ENCODE results near the gene CST7.
"Not testable (repeated sequence)": the region's sequence is repeated elsewhere in the genome, so short reads cannot be mapped to it uniquely, and the experiment has no call there.

CST7 gene

DNA sequence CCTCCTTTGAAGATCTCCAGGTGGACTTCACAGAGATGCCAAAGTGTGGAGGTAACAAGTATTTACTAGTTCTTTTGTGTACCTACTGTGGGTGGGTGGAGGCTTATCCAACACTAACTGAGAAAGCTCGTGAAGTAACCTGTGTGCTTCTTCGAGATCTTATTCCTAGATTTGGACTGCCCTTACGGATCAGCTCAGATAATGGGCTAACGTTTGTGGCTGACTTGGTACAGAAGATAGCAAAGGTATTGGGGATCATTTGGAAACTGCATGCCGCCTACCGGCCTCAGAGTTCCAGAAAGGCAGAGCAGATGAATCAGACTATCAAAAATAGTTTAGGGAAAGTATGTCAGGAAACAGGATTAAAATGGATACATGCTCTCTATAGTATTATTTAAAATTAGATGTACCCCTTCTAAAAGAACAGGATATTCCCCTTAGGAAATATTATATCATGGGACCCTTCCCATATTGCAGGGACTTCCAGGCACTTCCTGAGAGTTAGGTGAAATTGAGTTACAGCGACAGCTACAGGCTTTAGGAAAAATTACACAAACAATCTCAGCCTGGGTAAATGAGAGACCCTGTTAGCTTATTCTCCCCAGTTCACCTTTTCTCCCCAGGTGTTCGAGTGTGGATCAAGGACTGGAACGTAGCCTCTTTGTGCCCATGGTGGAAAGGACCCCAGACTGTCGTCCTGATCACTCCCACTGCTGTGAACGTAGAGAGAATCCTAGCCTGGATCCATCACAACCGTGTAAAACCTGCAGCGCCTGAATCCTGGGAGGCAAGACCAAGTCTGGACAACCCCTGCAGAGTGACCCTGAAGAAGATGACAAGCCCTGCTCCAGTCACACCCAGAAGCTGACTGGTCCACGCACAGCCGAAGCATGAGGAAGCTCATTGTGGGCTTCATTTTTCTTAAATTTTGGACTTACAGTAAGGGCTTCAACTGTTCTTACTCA lies 18.1 kb upstream of the CST7 start:
- not testable (repeated sequence) for H3K4me1 ChIP-seq (ENCODE audit: control insufficient read depth, insufficient read depth, low read length); H3K36me3 ChIP-seq (ENCODE audit: control insufficient read depth, insufficient read depth, low read length); H3K27me3 ChIP-seq (ENCODE audit: control insufficient read depth, insufficient read depth, low read length); H3K27ac ChIP-seq (ENCODE audit: low read depth, low read length); H3K9ac ChIP-seq (ENCODE audit: low read length); H3K9me3 ChIP-seq (ENCODE audit: control insufficient read depth, insufficient read depth, low read depth, low read length); H3K4me3 ChIP-seq (ENCODE audit: low read depth, low read length)

GRCh38 chr20:24931893-24932292 lies 17.2 kb upstream of the CST7 start:
- H3K27me3 ChIP-seq (ENCODE audit: control insufficient read depth, insufficient read depth, low read length); H3K4me3 ChIP-seq (ENCODE audit: low read depth, low read length); H3K36me3 ChIP-seq (ENCODE audit: control insufficient read depth, insufficient read depth, low read length); H3K9ac ChIP-seq (ENCODE audit: low read length); H3K27ac ChIP-seq (ENCODE audit: low read depth, low read length); H3K4me1 ChIP-seq (ENCODE audit: control insufficient read depth, insufficient read depth, low read length): not testable (repeated sequence)
- H3K9me3 ChIP-seq (ENCODE audit: control insufficient read depth, insufficient read depth, low read depth, low read length): peaks cover 12% of the 10 kb centered on the region

DNA sequence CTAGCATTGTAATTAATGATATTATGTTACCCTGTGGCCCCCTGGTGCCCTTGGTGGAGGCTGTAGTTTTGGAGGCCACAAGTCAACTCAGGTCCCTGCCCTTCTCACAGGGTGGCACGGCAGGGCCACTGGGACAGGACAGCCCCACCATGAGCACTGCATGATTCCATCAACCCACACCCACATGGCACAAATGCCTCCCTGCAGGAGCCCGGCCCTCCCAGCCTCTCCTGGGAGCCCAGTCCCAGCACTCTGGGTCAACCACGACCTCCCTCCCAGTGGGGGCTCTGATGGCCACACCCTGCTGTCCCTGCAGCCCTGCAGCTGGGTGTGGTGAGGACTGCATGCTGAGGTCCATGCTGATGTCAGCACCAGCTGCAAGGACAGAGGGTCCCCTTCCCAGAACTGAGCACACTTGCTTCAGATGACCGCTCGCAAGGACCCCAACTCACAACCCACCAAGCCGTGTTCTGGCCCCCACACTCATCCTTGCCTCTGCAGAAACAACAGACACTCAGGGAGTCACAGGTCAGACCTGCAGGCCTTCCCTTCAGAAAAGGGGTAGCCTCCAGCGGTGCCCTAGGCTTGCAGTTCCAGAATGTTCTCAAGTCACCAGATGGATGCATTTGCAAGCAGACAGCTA lies 15.7 kb upstream of the CST7 start:
- Histone ChIP-seq H3K4me3 (ENCODE audit: low read depth, low read length) (no peak overlapping the region), H3K9me3 (ENCODE audit: control insufficient read depth, insufficient read depth, low read depth, low read length) (peaks cover 12% of the 10 kb centered on the region), H3K9ac (ENCODE audit: low read length) (no peak overlapping the region), H3K27me3 (ENCODE audit: control insufficient read depth, insufficient read depth, low read length) (no peaks in the 10 kb centered on the region), H3K27ac (ENCODE audit: low read depth, low read length) (no peak overlapping the region), H3K4me1 (ENCODE audit: control insufficient read depth, insufficient read depth, low read length) (peaks cover 8% of the 10 kb centered on the region), H3K36me3 (ENCODE audit: control insufficient read depth, insufficient read depth, low read length) (no peaks in the 10 kb centered on the region)

DNA sequence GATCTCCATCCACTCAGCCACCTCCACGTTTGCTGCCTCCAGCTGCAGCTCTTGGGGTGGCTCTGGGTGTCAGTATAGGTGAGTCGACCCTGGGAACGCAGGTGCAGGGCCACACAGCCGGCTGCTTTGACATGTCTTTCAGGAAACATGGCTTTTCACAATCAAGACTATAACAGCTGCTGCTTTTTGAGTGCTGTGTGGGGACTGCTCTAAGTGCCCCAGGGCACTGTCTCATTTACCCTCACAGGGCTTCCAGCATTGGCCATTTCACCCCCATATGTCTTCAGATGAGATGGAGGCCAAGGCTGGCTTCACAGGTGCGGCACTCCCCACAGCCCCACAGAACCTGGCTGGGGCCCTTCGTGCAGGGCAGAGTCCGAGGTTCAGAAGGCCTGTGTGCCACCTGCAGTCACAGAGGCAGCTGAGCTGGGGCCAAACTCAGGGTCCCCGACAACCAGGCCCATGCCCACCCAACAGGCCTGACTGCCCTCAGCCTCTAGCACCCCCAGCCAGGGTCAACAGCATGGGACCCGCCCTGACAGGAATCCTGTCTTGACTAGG lies 14.9 kb upstream of the CST7 start:
- H3K4me3 ChIP-seq (ENCODE audit: low read depth, low read length): no peak overlapping the region
- H3K36me3 ChIP-seq (ENCODE audit: control insufficient read depth, insufficient read depth, low read length): no peaks in the 10 kb centered on the region
- H3K27me3 ChIP-seq (ENCODE audit: control insufficient read depth, insufficient read depth, low read length): no peaks in the 10 kb centered on the region
- H3K9ac ChIP-seq (ENCODE audit: low read length): no peak overlapping the region
- H3K9me3 ChIP-seq (ENCODE audit: control insufficient read depth, insufficient read depth, low read depth, low read length): peaks cover 12% of the 10 kb centered on the region
- no peak overlapping the region for H3K27ac ChIP-seq (ENCODE audit: low read depth, low read length)
- H3K4me1 ChIP-seq (ENCODE audit: control insufficient read depth, insufficient read depth, low read length): peaks cover 8% of the 10 kb centered on the region

- Histone ChIP-seq H3K27me3 (ENCODE audit: control insufficient read depth, insufficient read depth, low read length) (no peaks in the 10 kb centered on the region), H3K27ac (ENCODE audit: low read depth, low read length) (no peak overlapping the region), H3K4me3 (ENCODE audit: low read depth, low read length) (no peak overlapping the region), H3K9ac (ENCODE audit: low read length) (no peak overlapping the region), H3K9me3 (ENCODE audit: control insufficient read depth, insufficient read depth, low read depth, low read length) (peaks cover 12% of the 10 kb centered on the region), H3K36me3 (ENCODE audit: control insufficient read depth, insufficient read depth, low read length) (no peaks in the 10 kb centered on the region), H3K4me1 (ENCODE audit: control insufficient read depth, insufficient read depth, low read length) (peaks cover 8% of the 10 kb centered on the region)
Measured at GRCh38 chr20:24934716-24935115, 14.4 kb upstream of the CST7 start.

- H3K4me3 ChIP-seq (ENCODE audit: low read depth, low read length): no peak overlapping the region
- H3K36me3 ChIP-seq (ENCODE audit: control insufficient read depth, insufficient read depth, low read length): no peaks in the 10 kb centered on the region
- peaks cover 8% of the 10 kb centered on the region for H3K4me1 ChIP-seq (ENCODE audit: control insufficient read depth, insufficient read depth, low read length)
- H3K9ac ChIP-seq (ENCODE audit: low read length): no peak overlapping the region
- H3K27ac ChIP-seq (ENCODE audit: low read depth, low read length): no peak overlapping the region
- H3K27me3 ChIP-seq (ENCODE audit: control insufficient read depth, insufficient read depth, low read length): no peaks in the 10 kb centered on the region
- H3K9me3 ChIP-seq (ENCODE audit: control insufficient read depth, insufficient read depth, low read depth, low read length): peaks cover 12% of the 10 kb centered on the region
Measured at GRCh38 chr20:24935140-24935539, 13.9 kb upstream of the CST7 start.

GRCh38 chr20:24935766-24936525 lies 13.1 kb upstream of the CST7 start:
- Histone ChIP-seq H3K9me3 (ENCODE audit: control insufficient read depth, insufficient read depth, low read depth, low read length) (peaks cover 14% of the 10 kb centered on the region), H3K27me3 (ENCODE audit: control insufficient read depth, insufficient read depth, low read length) (no peaks in the 10 kb centered on the region), H3K36me3 (ENCODE audit: control insufficient read depth, insufficient read depth, low read length) (no peaks in the 10 kb centered on the region), H3K9ac (ENCODE audit: low read length) (no peak overlapping the region), H3K4me3 (ENCODE audit: low read depth, low read length) (no peak overlapping the region), H3K27ac (ENCODE audit: low read depth, low read length) (no peak overlapping the region), H3K4me1 (ENCODE audit: control insufficient read depth, insufficient read depth, low read length) (peaks cover under 1% of the 10 kb centered on the region; the same call in 1 of the 2 replicates)

DNA sequence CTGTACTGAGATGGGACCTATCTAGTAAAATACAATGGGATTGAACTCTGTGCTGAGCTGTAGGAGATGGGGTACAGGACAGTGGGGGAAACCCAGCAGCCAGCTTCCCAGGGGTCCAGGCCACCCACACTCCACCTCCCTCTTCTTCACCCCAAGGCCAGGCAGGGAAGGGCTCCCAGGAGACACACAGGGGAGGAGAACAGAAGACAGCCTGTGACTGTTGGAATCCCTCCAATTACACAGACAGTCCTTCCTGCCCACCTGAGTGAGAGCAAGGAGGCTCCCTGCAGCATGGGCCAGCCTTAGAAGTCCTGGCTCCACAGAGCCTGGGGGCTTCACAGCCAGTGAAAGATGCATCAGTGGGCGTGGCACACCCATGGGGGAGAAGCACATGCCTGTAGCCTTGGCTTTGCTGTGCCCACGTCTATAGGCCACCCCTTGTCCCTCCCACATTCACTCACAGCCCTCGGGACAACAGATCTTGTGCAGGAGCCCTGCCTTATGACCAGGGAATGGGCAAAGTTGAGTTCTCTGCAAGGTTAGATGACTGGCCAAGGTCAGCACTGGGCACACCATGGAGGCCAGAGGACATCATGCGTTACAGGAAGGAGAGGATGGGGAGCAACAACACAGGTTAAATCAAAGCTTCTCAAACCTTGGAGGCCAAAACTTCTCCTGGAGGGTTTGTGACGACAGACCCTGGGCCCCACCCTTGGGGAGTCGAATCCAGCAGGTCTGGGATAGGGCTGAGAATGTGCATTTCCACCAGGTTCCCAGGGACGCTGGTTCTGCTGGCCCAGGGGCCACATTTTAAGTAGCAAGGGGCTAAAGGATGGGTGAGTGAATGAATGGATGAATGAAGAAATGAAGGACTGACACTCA lies 12.3 kb upstream of the CST7 start:
- Histone ChIP-seq H3K4me3 (ENCODE audit: low read depth, low read length) (no peak overlapping the region), H3K9me3 (ENCODE audit: control insufficient read depth, insufficient read depth, low read depth, low read length) (peaks cover 18% of the 10 kb centered on the region), H3K36me3 (ENCODE audit: control insufficient read depth, insufficient read depth, low read length) (no peaks in the 10 kb centered on the region), H3K27ac (ENCODE audit: low read depth, low read length) (no peak overlapping the region), H3K9ac (ENCODE audit: low read length) (no peak overlapping the region), H3K4me1 (ENCODE audit: control insufficient read depth, insufficient read depth, low read length) (no peaks in the 10 kb centered on the region), H3K27me3 (ENCODE audit: control insufficient read depth, insufficient read depth, low read length) (no peaks in the 10 kb centered on the region)

DNA sequence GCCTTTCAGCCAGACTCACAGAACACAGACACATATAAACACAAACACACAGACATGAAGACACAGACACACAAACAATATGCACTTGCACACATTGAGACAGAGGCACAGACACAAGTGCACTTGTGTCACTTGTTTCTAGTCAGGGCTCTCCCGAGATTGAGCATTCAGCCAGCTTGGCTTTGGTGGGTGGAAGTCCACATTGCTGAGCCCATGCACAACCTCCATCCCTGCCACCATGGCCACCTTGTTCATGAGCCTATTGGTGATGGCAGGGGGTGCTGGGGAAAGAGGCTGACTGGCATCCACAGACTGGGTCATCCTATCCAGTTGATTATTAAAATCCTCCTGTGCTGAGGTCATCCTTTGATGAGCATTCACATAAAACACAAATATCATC lies 11.5 kb upstream of the CST7 start:
- H3K9ac ChIP-seq (ENCODE audit: low read length): no peak overlapping the region
- H3K4me1 ChIP-seq (ENCODE audit: control insufficient read depth, insufficient read depth, low read length): no peaks in the 10 kb centered on the region
- H3K9me3 ChIP-seq (ENCODE audit: control insufficient read depth, insufficient read depth, low read depth, low read length): peaks cover 24% of the 10 kb centered on the region
- no peak overlapping the region for H3K4me3 ChIP-seq (ENCODE audit: low read depth, low read length)
- no peaks in the 10 kb centered on the region for H3K36me3 ChIP-seq (ENCODE audit: control insufficient read depth, insufficient read depth, low read length)
- no peaks in the 10 kb centered on the region for H3K27me3 ChIP-seq (ENCODE audit: control insufficient read depth, insufficient read depth, low read length)
- H3K27ac ChIP-seq (ENCODE audit: low read depth, low read length): no peak overlapping the region

DNA sequence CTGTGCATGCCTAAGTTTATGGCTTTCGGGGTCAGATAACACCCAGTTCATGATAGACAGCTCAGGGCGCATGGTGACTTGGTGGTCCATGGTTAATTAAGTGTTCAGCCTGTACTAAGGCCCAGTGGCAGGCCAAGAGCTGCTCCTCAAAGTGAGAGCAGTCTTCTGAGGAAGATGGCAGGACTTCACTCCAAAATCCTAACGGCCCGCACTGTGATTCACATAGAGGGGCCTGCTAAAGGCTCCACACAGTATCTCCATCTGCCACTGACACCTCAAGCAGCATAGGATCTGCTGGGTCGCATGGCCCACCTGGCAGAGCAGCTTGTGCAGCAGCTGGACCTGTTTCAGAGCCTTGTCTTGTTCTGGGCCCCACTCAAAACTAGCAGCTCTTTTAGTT lies 10.6 kb upstream of the CST7 start:
- Histone ChIP-seq H3K9me3 (ENCODE audit: control insufficient read depth, insufficient read depth, low read depth, low read length) (peaks cover 24% of the 10 kb centered on the region), H3K27me3 (ENCODE audit: control insufficient read depth, insufficient read depth, low read length) (no peaks in the 10 kb centered on the region), H3K27ac (ENCODE audit: low read depth, low read length) (no peak overlapping the region), H3K36me3 (ENCODE audit: control insufficient read depth, insufficient read depth, low read length) (no peaks in the 10 kb centered on the region), H3K4me1 (ENCODE audit: control insufficient read depth, insufficient read depth, low read length) (no peaks in the 10 kb centered on the region), H3K4me3 (ENCODE audit: low read depth, low read length) (no peak overlapping the region), H3K9ac (ENCODE audit: low read length) (no peak overlapping the region)
